NCI-H2171 (cell line): ENCODE results near the gene REXO2.

Experiments
- DNase-seq: peaks from one replicate; lab custom pipeline; 2025; lab: John Stamatoyannopoulos, UW

Gene REXO2

DNA sequence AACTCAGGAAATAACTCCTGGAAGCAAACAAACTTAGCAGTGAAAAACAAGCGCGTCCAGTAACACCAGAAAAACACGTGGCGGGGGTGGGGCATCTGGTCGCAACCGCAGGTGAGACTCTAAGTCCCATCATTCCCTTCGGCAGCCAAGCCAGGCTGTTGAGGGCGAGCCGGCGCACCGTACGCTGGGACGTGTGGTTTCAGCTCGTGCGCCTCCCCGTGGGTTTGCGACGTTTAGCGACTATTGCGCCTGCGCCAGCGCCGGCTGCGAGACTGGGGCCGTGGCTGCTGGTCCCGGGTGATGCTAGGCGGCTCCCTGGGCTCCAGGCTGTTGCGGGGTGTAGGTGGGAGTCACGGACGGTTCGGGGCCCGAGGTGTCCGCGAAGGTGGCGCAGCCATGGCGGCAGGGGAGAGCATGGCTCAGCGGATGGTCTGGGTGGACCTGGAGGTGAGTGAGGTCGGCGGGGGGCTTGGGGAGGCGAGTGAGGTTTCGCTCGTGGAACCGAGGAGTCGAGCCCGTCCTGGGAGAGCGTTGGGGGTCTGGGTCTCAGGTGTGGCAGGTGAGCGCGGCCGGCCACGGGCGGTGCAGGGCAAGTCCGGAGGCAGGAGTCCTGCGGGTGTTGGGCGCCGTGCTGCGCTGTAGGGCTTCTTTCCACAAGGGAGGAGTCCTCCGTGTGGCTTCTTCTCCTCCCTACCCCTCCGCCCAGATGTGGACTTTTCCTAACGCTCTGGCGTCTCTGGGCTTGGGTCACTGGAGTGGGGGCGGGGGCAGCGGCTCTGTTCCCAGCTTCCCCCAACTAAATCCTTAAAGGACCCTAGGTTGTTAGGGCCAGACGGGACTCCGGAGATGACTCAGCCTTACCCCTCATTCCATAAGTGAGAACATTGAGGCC, at the start of gene REXO2:
Gene REXO2 (plus strand): TSS at position 239 of the 892 bp plus-strand sequence. CDS start 62 bp downstream, at position 301.
- peak; percentile 91 for DNase-seq

GRCh38 chr11:114392735-114393667, 46.3 kb upstream of the REXO2 start:
- no peak for DNase-seq

DNA sequence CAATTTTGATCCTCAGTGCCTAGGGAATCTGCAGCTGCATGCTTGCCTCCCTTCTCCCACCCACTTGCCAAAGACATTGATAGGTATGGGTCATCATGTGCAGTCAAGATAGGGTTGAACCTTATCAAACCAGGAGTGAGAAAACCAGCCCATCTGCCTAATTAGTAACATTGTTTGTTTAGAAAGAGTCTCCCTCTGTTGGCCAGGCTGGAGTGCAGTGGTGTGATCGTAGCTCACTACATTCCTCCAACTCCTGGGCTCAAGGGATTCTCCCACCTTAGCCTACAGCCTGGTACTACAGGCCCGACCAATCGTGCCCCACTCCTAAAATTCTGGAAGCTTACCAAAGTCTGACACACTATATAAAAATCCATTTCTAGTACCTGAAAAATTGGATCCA, 43.5 kb upstream of the REXO2 start:
- DNase-seq: no peak

GRCh38 chr11:114396916-114397315, 42.4 kb upstream of the REXO2 start:
- DNase-seq: no peak

DNA sequence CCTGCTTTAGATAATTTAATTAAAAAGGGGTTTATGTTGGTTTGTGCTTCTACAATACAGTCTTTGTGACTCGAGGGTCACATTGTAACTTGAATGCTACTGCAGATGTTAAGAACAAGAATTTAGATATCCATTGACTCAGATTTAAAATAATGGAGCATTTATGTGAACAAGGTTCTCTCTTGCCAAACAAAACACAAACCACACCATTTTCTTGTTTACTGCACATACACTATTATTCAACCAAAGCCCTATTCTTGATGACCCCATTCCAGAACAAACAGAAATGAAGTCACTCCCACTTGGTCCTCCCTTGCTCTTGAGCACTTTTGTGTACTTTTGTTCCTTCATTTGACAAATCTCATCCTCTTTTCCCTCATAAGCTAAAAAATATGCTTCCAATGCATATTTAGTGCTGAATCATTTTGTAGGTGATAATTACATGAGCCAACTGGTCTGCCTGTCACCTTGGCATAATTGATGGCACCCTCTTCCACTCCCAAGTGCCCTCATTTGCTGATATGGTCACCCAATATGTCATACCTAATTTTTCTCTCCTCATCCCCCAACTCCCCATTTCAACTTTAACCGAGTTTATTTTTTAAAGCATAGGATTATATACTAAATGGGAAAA, 41.8 kb upstream of the REXO2 start:
- no peak for DNase-seq

GRCh38 chr11:114398303-114398920, 40.9 kb upstream of the REXO2 start:
- DNase-seq: no peak

GRCh38 chr11:114399490-114400215, 39.6 kb upstream of the REXO2 start:
- peak; percentile 66 for DNase-seq

GRCh38 chr11:114400216-114400914, 38.9 kb upstream of the REXO2 start, which contains the start of the genes C11orf71 and RBM7:
TSS of gene C11orf71 (minus strand) at chr11:114400511. CDS start at chr11:114400331, 180 bp downstream.
TSS of gene RBM7 (plus strand) at chr11:114400666. CDS start at chr11:114400672, 6 bp downstream.
- DNase-seq: peak; percentile 94

GRCh38 chr11:114400915-114401223, 38.4 kb upstream of the REXO2 start:
- peak; percentile 59 for DNase-seq

DNA sequence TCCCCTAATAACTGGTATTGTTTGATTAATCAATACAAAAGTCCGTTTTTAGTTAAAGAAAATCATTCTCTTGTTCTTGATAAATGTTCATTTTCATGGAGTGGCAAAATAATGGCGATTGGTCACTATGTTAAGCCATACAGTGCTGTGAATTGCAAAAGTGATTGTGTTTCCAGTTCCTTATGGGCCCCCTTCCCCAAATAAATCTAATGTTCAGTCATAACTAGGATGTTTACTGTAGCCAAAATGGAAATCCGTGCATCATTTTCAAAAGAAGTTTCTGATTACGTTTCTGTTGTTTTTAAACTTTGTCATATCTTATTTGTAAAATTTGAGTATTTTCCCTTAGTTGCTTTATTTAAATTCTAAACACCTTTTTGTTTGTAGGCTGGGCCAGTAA, 38.0 kb upstream of the REXO2 start:
- DNase-seq: no peak

- no peak for DNase-seq
Observed at GRCh38 chr11:114412946-114413345, 26.3 kb upstream of the REXO2 start.

DNA sequence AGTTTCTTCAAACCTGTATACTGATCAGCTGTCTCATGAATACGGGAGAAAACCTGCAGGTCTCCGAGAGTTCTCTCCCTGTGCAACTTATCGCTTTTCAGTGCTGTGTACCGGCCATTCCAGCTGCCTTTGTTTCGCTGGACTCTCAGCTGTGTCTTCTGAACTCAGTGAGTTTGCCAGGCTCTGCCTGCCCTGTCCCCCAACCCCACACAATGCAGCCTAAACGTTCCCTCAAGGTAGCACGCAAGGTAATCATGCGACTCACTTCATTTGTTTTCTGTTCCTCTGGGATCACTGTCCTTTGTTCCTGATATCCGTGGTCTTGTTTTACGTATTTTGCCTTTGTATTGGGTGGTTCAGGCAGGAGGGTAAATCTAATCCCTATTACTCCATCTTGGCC, 25.3 kb upstream of the REXO2 start:
- no peak for DNase-seq

GRCh38 chr11:114416441-114416961, 22.8 kb upstream of the REXO2 start:
- no peak for DNase-seq

DNA sequence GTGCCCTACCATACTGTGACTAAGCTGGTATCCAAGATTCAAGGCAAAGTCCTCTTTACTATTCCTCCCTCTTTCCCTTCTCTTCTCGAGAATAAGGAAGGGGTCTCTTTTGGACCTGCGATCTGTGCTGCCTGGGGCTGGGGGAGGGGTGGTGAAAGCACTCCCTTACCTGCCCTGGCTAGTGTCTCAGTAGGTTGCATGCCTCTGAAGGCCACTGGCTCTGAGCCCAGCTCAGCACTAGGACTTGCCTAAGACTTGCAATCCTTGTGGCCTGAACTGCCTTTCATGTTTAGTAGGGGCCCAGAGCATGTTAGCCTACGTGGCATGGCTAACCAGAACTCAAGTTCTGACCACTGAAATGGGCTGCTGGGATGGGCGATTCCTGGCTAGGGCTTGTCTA, 13.0 kb upstream of the REXO2 start:
- DNase-seq: no peak

GRCh38 chr11:114430290-114430689, 9.0 kb upstream of the REXO2 start:
- DNase-seq: no peak

GRCh38 chr11:114432893-114433292, 6.4 kb upstream of the REXO2 start:
- no peak for DNase-seq

GRCh38 chr11:114433376-114433775, 5.9 kb upstream of the REXO2 start:
- no peak for DNase-seq

GRCh38 chr11:114438303-114438702, 964 bp upstream of the REXO2 start:
- no peak for DNase-seq

- no peak for DNase-seq
Observed at GRCh38 chr11:114440121-114440860, 1.0 kb downstream of the REXO2 start.
